DMS114 treated with DMSO at 0.1 percent for 48 hours (cell line): ENCODE results near the gene SPTA1.

Source experiments
- DNase-seq: peaks from one replicate; lab custom pipeline; 2025; ENCODE audit not compliant: unreplicated experiment; lab: John Stamatoyannopoulos, UW

SPTA1 gene

DNA sequence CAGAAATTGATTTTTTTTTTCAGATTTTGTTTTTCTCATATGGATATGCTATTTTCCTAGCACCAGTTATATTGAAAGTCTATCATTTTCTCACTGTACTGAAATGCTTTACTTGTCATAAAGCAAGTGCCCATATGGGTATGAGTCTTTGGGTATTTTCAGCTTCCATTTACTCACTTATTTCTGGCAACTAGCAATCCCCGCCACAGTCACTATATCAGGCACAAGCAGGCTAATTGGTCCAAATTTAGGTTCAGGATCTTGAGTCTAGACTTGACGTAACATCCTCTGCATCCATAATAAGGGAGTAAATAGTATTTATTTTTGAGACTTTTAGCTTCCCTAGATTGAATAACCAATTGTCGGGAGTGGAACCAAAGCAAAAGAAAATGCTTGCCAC lies 109.0 kb downstream of the SPTA1 start:
- DNase-seq: no peak

DNA sequence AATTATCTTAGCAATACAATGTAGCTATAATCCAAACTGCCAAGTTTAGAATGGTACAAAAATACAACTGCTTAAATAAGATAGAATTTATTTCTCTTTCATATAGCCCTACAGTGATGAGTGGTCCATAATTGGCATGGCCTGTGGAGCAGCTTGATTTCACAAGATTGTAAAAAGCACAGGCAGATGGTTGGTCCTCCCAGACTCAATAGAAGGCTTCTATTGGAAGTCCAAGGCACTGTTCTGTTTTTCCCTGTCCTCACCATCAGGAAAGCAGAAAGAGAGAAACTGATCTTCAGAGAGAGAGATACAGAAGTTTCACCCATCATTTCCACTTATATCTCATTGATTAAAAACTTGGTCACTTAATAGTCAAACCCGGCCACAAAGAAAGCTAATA lies 114.3 kb downstream of the SPTA1 start:
- DNase-seq: no peak

DNA sequence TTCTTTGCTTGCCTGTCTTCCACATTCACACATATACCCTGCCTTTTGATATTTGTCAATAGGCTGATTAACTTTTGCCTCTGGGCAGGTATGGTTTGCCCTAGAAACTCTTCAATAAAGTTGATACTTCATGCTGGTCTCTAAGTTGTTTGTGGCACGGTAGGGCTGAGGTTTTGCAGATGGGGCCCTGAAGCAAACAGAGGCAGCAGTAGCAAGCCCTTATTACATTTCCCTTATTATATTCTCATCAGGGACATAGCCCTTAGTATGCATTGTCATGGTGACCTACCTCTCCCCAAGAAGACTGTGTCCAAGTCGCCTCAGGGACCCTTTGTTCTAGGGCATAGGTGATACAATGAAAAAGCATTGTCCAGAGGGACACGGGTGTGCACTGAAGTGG lies 116.0 kb downstream of the SPTA1 start, which contains the start of gene OR6P1:
OR6P1 (minus strand) TSS at position 101 of the 400 bp plus-strand sequence. CDS start 6,976 bp downstream, outside the sequence.
- DNase-seq: no peak

DNA sequence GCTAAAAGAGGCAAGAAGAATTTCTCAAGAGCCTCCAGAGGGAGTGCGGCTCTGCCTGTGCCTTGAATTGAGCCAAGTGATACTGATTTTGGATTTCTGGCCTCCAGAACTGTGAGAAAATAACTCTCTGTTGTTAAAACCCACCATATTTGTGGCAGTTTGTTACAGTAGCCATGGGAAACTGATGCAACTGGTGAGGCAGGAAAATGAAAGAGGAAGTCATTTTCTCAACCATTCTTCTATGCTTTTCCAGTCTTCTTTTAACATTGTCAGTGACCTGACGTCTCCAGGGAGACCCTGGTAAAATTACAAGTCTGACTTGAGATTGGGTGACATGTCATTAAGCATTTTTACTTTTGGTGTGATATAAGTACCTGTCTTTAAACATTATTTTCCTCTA lies 121.9 kb downstream of the SPTA1 start:
- no peak for DNase-seq

DNA sequence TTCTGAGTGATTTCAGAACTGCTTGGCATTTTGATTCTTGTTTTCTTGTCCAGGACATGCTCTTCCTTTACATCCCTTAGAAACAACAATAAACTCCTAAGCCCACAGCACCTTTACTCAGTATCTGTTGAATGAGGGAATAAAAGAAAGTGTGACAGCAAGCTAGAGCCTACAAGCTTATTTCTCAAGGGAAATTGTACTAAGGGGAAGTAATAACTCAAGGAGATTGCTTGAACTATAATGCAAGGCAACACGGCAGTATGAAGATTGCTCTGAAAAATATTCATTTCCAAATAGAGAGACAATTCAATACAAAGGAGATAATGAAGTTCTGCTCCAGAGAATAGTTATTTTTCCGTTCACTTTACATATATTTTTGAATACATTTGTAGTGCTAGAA lies 122.7 kb downstream of the SPTA1 start:
- no peak for DNase-seq
